Measurements from ENCODE around the gene KIAA0753. TPM values are rescaled to one million over a fixed set of nuclear protein-coding genes. Genes with fewer than 3 reads are reported as not detected.

KIAA0753 gene
- total and polyA plus RNA-seq, 2 of the 13 experiments (the other 11 are each of a cell fraction or from before 2014, with no cell fraction given), result 5.2 to 9.1 TPM

DNA sequence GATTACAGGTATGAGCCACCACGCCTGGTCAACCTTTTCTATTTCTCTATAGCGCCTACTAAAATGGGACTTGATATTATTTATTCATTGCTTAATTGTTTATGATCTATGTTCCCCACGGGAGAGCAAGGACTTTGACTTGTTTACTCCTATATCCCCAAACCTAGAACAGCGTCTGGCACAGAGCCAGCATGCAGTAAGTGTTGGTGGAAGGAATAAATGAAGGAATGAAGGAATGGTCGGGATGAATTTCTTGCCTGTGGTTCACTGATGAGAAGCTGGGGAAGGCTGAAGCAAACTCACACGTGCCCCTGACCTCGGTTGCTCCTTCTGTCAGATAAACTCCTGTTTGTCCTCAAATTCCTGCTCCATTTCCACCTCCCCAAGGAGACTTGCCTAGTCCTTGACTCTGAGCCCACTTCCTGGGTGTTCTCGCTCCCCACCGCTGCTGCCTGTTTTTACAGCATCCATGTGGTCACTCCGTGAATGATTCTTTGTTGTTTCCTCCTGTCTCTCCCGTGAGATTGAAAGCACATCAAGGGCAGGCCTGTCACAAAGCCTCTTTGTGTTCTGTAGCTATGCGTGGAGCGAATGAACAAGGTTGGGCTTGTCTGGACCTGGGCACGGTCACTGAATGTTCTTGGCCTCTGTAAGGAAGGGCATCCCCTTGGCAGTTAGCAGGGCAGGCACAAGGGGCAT lies 28.4 kb upstream of the KIAA0753 start (continued):
- TF ChIP-seq RARA (CRISPR knock-in tag; IDR thresholded peaks at IDR 0.05) (peak; percentile 41; the same call in 1 of the 2 replicates), MED1 (CRISPR knock-in tag; IDR thresholded peaks at IDR 0.05) (peak; percentile 64; the same call in 1 of the 2 replicates), ATF1 (CRISPR knock-in tag; IDR thresholded peaks at IDR 0.05) (peak; percentile 28; the same call in 1 of the 2 replicates), NFATC3 (CRISPR knock-in tag; IDR thresholded peaks at IDR 0.05) (0 out of 2 replicates have a peak, but pooled peaks have one; percentile 58), ETV5 (CRISPR knock-in tag; IDR thresholded peaks at IDR 0.05; ENCODE audit: borderline replicate concordance) (peak; percentile 76; the same call in 1 of the 2 replicates), ELF4 (CRISPR knock-in tag; IDR thresholded peaks at IDR 0.05; ENCODE audit: borderline replicate concordance) (no peak), NCOA1 (CRISPR knock-in tag; IDR thresholded peaks at IDR 0.05) (no peak), USF2 (IDR thresholded peaks at IDR 0.05; ENCODE audit: low read depth, low read length) (0 out of 2 replicates have a peak, but pooled peaks have one; percentile 11), USF2 (CRISPR knock-in tag; IDR thresholded peaks at IDR 0.05; ENCODE audit: borderline replicate concordance) (no peak), ZNF549 (CRISPR knock-in tag; IDR thresholded peaks at IDR 0.05) (no peak), MYC (CRISPR knock-in tag; IDR thresholded peaks at IDR 0.05; ENCODE audit: borderline replicate concordance) (peak; percentile 43; the same call in 1 of the 2 replicates), RAD51 (IDR thresholded peaks at IDR 0.05; ENCODE audit: borderline replicate concordance) (no peak), PAF1 (CRISPR knock-in tag; IDR thresholded peaks at IDR 0.05) (no peak), POGK (CRISPR knock-in tag; conservative IDR thresholded peaks at IDR 0.05) (peak; percentile 99), TBP (CRISPR knock-in tag; IDR thresholded peaks at IDR 0.05) (no peak), ZFY (CRISPR knock-in tag; IDR thresholded peaks at IDR 0.05) (0 out of 2 replicates have a peak, but pooled peaks have one; percentile 15), SOX5 (CRISPR knock-in tag; IDR thresholded peaks at IDR 0.05; ENCODE audit: borderline replicate concordance) (peak; percentile 57; the same call in 1 of the 2 replicates), FOXP4 (CRISPR knock-in tag; IDR thresholded peaks at IDR 0.05) (peak; percentile 50; the same call in 1 of the 2 replicates), NCOR1 (IDR thresholded peaks at IDR 0.05; ENCODE audit: borderline replicate concordance, low read length) (no peak), TEAD3 (CRISPR knock-in tag; optimal IDR thresholded peaks at IDR 0.05; ENCODE audit: borderline replicate concordance) (peak; percentile 11), SAP130 (CRISPR knock-in tag; IDR thresholded peaks at IDR 0.05; ENCODE audit: low read depth) (peak; percentile 53), ZNF580 (CRISPR knock-in tag; IDR thresholded peaks at IDR 0.05; ENCODE audit: borderline replicate concordance, low read depth) (peak; percentile 54; the same call in 1 of the 2 replicates), HMG20B (CRISPR knock-in tag; conservative IDR thresholded peaks at IDR 0.05) (no peak)
- TF ChIP-seq, protein P1, sequence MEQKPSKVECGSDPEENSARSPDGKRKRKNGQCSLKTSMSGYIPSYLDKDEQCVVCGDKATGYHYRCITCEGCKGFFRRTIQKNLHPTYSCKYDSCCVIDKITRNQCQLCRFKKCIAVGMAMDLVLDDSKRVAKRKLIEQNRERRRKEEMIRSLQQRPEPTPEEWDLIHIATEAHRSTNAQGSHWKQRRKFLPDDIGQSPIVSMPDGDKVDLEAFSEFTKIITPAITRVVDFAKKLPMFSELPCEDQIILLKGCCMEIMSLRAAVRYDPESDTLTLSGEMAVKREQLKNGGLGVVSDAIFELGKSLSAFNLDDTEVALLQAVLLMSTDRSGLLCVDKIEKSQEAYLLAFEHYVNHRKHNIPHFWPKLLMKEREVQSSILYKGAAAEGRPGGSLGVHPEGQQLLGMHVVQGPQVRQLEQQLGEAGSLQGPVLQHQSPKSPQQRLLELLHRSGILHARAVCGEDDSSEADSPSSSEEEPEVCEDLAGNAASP (CRISPR knock-in tag; IDR thresholded peaks at IDR 0.05; ENCODE audit: borderline replicate concordance), result peak; percentile 80; the same call in 1 of the 2 replicates
